SK-N-SH treated with all-trans-retinoic acid at 6 μM for 48 hours (cell line): ENCODE results near the gene CD151.

Source experiments
- ATAC-seq: fragments of 200-7000 bp; cut with Tn5 transposase; 3 replicates; pipeline ENCODE4 v1.9.1; 2020; ENCODE audit warnings: mild to moderate bottlenecking, moderate library complexity
- BACH2 ChIP-seq: fragments of 250-450 bp; sonication (Bioruptor Pico); IDR thresholded peaks from 2 replicates; pipeline ENCODE4 v1.9.0; 2021; ENCODE audit warnings: mild to moderate bottlenecking, borderline replicate concordance
- CSDC2 ChIP-seq: fragments of 250-450 bp; sonication (Bioruptor Pico); IDR thresholded peaks from 2 replicates; pipeline ENCODE4 v1.5.0; 2020; ENCODE audit warnings: mild to moderate bottlenecking, moderate library complexity
- CSRNP3 ChIP-seq: fragments of 250-450 bp; sonication (Bioruptor Pico); IDR thresholded peaks from 2 replicates; pipeline ENCODE4 v1.5.1; 2021; ENCODE audit warnings: mild to moderate bottlenecking, moderate library complexity
- ESRRG ChIP-seq: fragments of 250-450 bp; sonication (Bioruptor Pico); IDR thresholded peaks from 2 replicates; pipeline ENCODE4 v1.6.1; 2021; ENCODE audit warnings: mild to moderate bottlenecking
- GLIS3 ChIP-seq: fragments of 250-450 bp; sonication (Bioruptor Pico); IDR thresholded peaks from 2 replicates; pipeline ENCODE4 v1.5.0; 2020; ENCODE audit warnings: mild to moderate bottlenecking, moderate library complexity
- ISL1 ChIP-seq: fragments of 250-450 bp; sonication (Bioruptor Pico); IDR thresholded peaks from 2 replicates; pipeline ENCODE4 v2.1.2; 2022; ENCODE audit warnings: mild to moderate bottlenecking, moderate library complexity
- OSR1 ChIP-seq: fragments of 250-450 bp; sonication (Bioruptor Pico); IDR thresholded peaks from 2 replicates; pipeline ENCODE4 v1.8.0; 2022; ENCODE audit warnings: moderate library complexity, mild to moderate bottlenecking, inconsistent platforms
- PATZ1 ChIP-seq: fragments of 250-450 bp; sonication (Bioruptor Pico); IDR thresholded peaks from 2 replicates; pipeline ENCODE4 v1.8.0; 2020; ENCODE audit warnings: mild to moderate bottlenecking, moderate library complexity, borderline replicate concordance
- PPARA ChIP-seq: fragments of 250-450 bp; sonication (Bioruptor Pico); IDR thresholded peaks from 2 replicates; pipeline ENCODE4 v1.5.0; 2020; ENCODE audit warnings: mild to moderate bottlenecking, borderline replicate concordance
- RARB ChIP-seq: fragments of 250-450 bp; sonication (Bioruptor Pico); IDR thresholded peaks from 2 replicates; pipeline ENCODE4 v1.8.0; 2021; ENCODE audit warnings: mild to moderate bottlenecking, moderate library complexity
- SNAI2 ChIP-seq: fragments of 250-450 bp; sonication (Bioruptor Pico); IDR thresholded peaks from 2 replicates; pipeline ENCODE4 v1.5.0; 2020; ENCODE audit warnings: mild to moderate bottlenecking, moderate library complexity
- TCF4 ChIP-seq: fragments of 250-450 bp; sonication (Bioruptor Pico); IDR thresholded peaks from 2 replicates; pipeline ENCODE4 v1.8.0; 2021; ENCODE audit warnings: mild to moderate bottlenecking, moderate library complexity, borderline replicate concordance
- TOX ChIP-seq: fragments of 250-450 bp; sonication (Bioruptor Pico); IDR thresholded peaks from 2 replicates; pipeline ENCODE4 v1.8.0; 2021; ENCODE audit warnings: mild to moderate bottlenecking, moderate library complexity, borderline replicate concordance
- ZFP3 ChIP-seq: fragments of 250-450 bp; sonication (Bioruptor Pico); IDR thresholded peaks from 2 replicates; pipeline ENCODE4 v1.5.0; 2020; ENCODE audit warnings: mild to moderate bottlenecking, moderate library complexity
- ZFP30 ChIP-seq: fragments of 450-650 bp; formaldehyde crosslinking; IDR thresholded peaks from 2 replicates; pipeline ENCODE4 v1.5.0; 2022; ENCODE audit warnings: mild to moderate bottlenecking, moderate library complexity
- ZNF565 ChIP-seq: fragments of 450-650 bp; formaldehyde crosslinking; conservative IDR thresholded peaks from 2 replicates; pipeline ENCODE4 v1.5.0; 2020; ENCODE audit warnings: low read depth, mild to moderate bottlenecking, moderate library complexity
- ZNF70 ChIP-seq: fragments of 450-650 bp; formaldehyde crosslinking; IDR thresholded peaks from 2 replicates; pipeline ENCODE4 v1.5.0; 2020; ENCODE audit warnings: mild to moderate bottlenecking, moderate library complexity
- ZNF8 ChIP-seq: fragments of 450-650 bp; formaldehyde crosslinking; IDR thresholded peaks from 2 replicates; pipeline ENCODE4 v1.5.0; 2020; ENCODE audit warnings: mild to moderate bottlenecking, moderate library complexity
- TF ChIP-seq, protein P1 (sequence below): fragments of 250-450 bp; sonication (Bioruptor Pico); IDR thresholded peaks from 2 replicates; pipeline ENCODE4 v1.5.1; 2020; ENCODE audit warnings: low read depth, mild to moderate bottlenecking, moderate library complexity
- TF ChIP-seq, protein P2 (sequence below): fragments of 250-450 bp; sonication (Bioruptor Pico); IDR thresholded peaks from 2 replicates; pipeline ENCODE4 v1.8.0; 2021; ENCODE audit warnings: low read depth, mild to moderate bottlenecking, moderate library complexity, borderline replicate concordance
- TF ChIP-seq, protein P3 (sequence below): fragments of 250-450 bp; sonication (Bioruptor Pico); IDR thresholded peaks from 2 replicates; pipeline ENCODE4 v1.5.0; 2020; ENCODE audit warnings: mild to moderate bottlenecking, moderate library complexity

CD151 gene

GRCh38 chr11:863910-864827, 31.4 kb downstream of the CD151 start:
- ATAC-seq: no peak
- TF ChIP-seq OSR1 (CRISPR knock-in tag) (no peak), CSDC2 (CRISPR knock-in tag) (no peak), PATZ1 (no peak), RARB (CRISPR knock-in tag) (no peak), ISL1 (CRISPR knock-in tag) (no peak), TOX (CRISPR knock-in tag) (no peak), CSRNP3 (CRISPR knock-in tag) (no peak), ZFP3 (CRISPR knock-in tag) (no peak), ZNF70 (CRISPR knock-in tag) (no peak), ZNF565 (CRISPR knock-in tag) (no peak), TCF4 (CRISPR knock-in tag) (no peak), ESRRG (CRISPR knock-in tag) (no peak), SNAI2 (CRISPR knock-in tag) (no peak), PPARA (no peak), GLIS3 (CRISPR knock-in tag) (no peak), ZFP30 (CRISPR knock-in tag) (no peak), BACH2 (CRISPR knock-in tag) (no peak)
- TF ChIP-seq, protein P1, sequence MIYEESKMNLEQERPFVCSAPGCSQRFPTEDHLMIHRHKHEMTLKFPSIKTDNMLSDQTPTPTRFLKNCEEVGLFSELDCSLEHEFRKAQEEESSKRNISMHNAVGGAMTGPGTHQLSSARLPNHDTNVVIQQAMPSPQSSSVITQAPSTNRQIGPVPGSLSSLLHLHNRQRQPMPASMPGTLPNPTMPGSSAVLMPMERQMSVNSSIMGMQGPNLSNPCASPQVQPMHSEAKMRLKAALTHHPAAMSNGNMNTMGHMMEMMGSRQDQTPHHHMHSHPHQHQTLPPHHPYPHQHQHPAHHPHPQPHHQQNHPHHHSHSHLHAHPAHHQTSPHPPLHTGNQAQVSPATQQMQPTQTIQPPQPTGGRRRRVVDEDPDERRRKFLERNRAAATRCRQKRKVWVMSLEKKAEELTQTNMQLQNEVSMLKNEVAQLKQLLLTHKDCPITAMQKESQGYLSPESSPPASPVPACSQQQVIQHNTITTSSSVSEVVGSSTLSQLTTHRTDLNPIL (CRISPR knock-in tag): no peak
- TF ChIP-seq, protein P2, sequence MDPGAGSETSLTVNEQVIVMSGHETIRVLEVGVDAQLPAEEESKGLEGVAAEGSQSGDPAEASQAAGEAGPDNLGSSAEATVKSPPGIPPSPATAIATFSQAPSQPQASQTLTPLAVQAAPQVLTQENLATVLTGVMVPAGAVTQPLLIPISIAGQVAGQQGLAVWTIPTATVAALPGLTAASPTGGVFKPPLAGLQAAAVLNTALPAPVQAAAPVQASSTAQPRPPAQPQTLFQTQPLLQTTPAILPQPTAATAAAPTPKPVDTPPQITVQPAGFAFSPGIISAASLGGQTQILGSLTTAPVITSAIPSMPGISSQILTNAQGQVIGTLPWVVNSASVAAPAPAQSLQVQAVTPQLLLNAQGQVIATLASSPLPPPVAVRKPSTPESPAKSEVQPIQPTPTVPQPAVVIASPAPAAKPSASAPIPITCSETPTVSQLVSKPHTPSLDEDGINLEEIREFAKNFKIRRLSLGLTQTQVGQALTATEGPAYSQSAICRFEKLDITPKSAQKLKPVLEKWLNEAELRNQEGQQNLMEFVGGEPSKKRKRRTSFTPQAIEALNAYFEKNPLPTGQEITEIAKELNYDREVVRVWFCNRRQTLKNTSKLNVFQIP (CRISPR knock-in tag): no peak
- TF ChIP-seq, protein P3, sequence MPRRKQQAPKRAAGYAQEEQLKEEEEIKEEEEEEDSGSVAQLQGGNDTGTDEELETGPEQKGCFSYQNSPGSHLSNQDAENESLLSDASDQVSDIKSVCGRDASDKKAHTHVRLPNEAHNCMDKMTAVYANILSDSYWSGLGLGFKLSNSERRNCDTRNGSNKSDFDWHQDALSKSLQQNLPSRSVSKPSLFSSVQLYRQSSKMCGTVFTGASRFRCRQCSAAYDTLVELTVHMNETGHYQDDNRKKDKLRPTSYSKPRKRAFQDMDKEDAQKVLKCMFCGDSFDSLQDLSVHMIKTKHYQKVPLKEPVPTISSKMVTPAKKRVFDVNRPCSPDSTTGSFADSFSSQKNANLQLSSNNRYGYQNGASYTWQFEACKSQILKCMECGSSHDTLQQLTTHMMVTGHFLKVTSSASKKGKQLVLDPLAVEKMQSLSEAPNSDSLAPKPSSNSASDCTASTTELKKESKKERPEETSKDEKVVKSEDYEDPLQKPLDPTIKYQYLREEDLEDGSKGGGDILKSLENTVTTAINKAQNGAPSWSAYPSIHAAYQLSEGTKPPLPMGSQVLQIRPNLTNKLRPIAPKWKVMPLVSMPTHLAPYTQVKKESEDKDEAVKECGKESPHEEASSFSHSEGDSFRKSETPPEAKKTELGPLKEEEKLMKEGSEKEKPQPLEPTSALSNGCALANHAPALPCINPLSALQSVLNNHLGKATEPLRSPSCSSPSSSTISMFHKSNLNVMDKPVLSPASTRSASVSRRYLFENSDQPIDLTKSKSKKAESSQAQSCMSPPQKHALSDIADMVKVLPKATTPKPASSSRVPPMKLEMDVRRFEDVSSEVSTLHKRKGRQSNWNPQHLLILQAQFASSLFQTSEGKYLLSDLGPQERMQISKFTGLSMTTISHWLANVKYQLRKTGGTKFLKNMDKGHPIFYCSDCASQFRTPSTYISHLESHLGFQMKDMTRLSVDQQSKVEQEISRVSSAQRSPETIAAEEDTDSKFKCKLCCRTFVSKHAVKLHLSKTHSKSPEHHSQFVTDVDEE: no peak
- TF ChIP-seq, all 23 proteins: peak for 0

DNA sequence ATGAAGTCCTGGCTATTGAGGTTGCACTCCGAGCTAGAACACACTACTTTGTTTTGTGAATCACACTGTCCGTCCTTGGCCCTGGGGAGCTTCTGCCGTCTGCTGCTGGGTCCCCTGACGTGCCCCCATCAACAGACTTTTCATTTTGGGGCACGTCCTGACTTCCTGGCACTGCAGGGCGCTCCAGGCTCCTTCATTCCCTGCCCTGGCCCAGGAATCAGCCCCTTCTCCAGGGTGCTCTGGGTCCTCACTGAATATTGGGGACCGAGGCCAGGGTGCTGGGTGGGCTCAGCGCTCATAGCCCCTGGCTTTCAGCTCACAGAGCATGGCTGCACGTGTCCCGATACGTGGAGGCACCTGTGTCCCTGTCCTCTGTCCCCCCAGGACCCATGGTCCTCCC, 32.1 kb downstream of the CD151 start:
- no peak for ATAC-seq
- TF ChIP-seq ZNF70 (CRISPR knock-in tag) (no peak), ZNF8 (CRISPR knock-in tag) (no peak), PATZ1 (no peak), BACH2 (CRISPR knock-in tag) (no peak), OSR1 (CRISPR knock-in tag) (no peak)
